ENCODE results near the gene STMN3.

The STMN3 gene

GRCh38 chr20:63590218-63591146, 62.7 kb downstream of the STMN3 start:
- no peak for DNase-seq (ENCODE audit: low spot score)

Small RNA genes within 50 kb of the gene (small RNA-seq; reads per million reads assigned to genes)
- 0 reads per million in 2 experiments for gene TNFRSF6B

Measured in SK-N-DZ (cell line).